Thymus (tissue), 11 donors: ENCODE results near the gene WDFY3. TPM values are rescaled to one million over a fixed set of nuclear protein-coding genes. Genes with fewer than 3 reads are reported as not detected.

ENCODE experiments used
- DNase-seq, 9 donors: peaks; one replicate each; pipeline ENCODE4 v3.0.0-alpha.2; 2013; ENCODE audit warnings: low spot score in 9 of 9, low read depth in 6 of 9, missing footprints in 1 of 9
- H3K27ac ChIP-seq, 2 donors: one replicate each; pipeline ENCODE4 v1.5.1; 2013; ENCODE audit warnings: control low read depth in 1 of 2, low read depth in 1 of 2, low read length in 1 of 2, mild to moderate bottlenecking in 1 of 2, moderate library complexity in 1 of 2
- H3K27me3 ChIP-seq, 2 donors: one replicate each; pipeline ENCODE4 v1.5.1; 2013; ENCODE audit warnings: low read length in 1 of 2; ENCODE audit not compliant: control insufficient read depth in 2 of 2, insufficient read depth in 1 of 2
- H3K36me3 ChIP-seq, 2 donors: one replicate each; pipeline ENCODE4 v1.5.1; 2013; ENCODE audit warnings: low read length in 1 of 2, mild to moderate bottlenecking in 1 of 2, moderate library complexity in 1 of 2; ENCODE audit not compliant: control insufficient read depth in 2 of 2, insufficient read depth in 2 of 2
- H3K4me1 ChIP-seq, 2 donors: one replicate each; pipeline ENCODE4 v1.5.1; 2013; ENCODE audit warnings: low read length in 2 of 2; ENCODE audit not compliant: control insufficient read depth in 2 of 2, insufficient read depth in 2 of 2
- H3K4me3 ChIP-seq, 2 donors: one replicate each; pipeline ENCODE4 v1.5.1; 2013; ENCODE audit warnings: low read length in 2 of 2, control low read depth in 1 of 2, mild to moderate bottlenecking in 1 of 2
- H3K9me3 ChIP-seq, 2 donors: one replicate each; pipeline ENCODE4 v1.5.1; 2013; ENCODE audit warnings: low read length in 1 of 2, mild to moderate bottlenecking in 1 of 2; ENCODE audit not compliant: control insufficient read depth in 2 of 2, insufficient read depth in 1 of 2
- WGBS: extraction: QIAGEN DNeasy Blood & Tissue Kit; methylation state at CpG from one replicate; pipeline ENCODE4 v1.1.7; 2013; 5-methylcytosine and 5-hydroxymethylcytosine counted together
- polyA plus RNA-seq: library from polyadenylated mRNA; stranded (reverse); fragments of 200-250 nt; gene quantifications from one replicate; pipeline ENCODE4 v1.2.3, GENCODE V29; 2013
- total RNA-seq: library from RNA; stranded (reverse); fragments of 120-200 nt; gene quantifications from one replicate; pipeline ENCODE4 v1.2.4, GENCODE V29; 2013
- donor health status: healthy.

WDFY3 gene
- total and polyA plus RNA-seq, 2 donors: 4.8 to 8.3 TPM

GRCh38 chr4:84862064-84862463 is 104.4 kb downstream of the WDFY3 start:
- Histone ChIP-seq H3K4me1 (no peaks in the 10 kb centered on the region), H3K9me3 (no peaks in the 10 kb centered on the region), H3K4me3 (no peak overlapping the region), H3K27ac (no peak overlapping the region), H3K27me3 (no peaks in the 10 kb centered on the region), H3K36me3 (no peaks in the 10 kb centered on the region)
- 95% methylated on average over 2 of the region's 2 CpGs for WGBS
- no peak for DNase-seq

GRCh38 chr4:84857296-84857695 is 109.2 kb downstream of the WDFY3 start:
- Histone ChIP-seq H3K27me3 (no peaks in the 10 kb centered on the region), H3K36me3 (no peaks in the 10 kb centered on the region)
- 100% methylated on average over 1 of the region's 1 CpG for WGBS

GRCh38 chr4:84856468-84857049 is 109.9 kb downstream of the WDFY3 start:
- WGBS: 81% methylated on average over 1 of the region's 1 CpG
- H3K4me3 ChIP-seq: no peak overlapping the region
- DNase-seq: no peak
- no peaks in the 10 kb centered on the region for H3K4me1 ChIP-seq
- H3K36me3 ChIP-seq: no peaks in the 10 kb centered on the region
- no peaks in the 10 kb centered on the region for H3K27me3 ChIP-seq
- H3K9me3 ChIP-seq: no peaks in the 10 kb centered on the region
- H3K27ac ChIP-seq: no peak overlapping the region

More at GRCh38 chr4:84857296-84857695, 109.2 kb downstream of the WDFY3 start:
- Histone ChIP-seq H3K9me3 (no peaks in the 10 kb centered on the region), H3K4me1 (no peaks in the 10 kb centered on the region), H3K4me3 (no peak overlapping the region), H3K27ac (no peak overlapping the region)
- no peak for DNase-seq

- Histone ChIP-seq H3K27me3 (no peaks in the 10 kb centered on the region), H3K36me3 (no peaks in the 10 kb centered on the region), H3K9me3 (no peaks in the 10 kb centered on the region), H3K4me3 (no peak overlapping the region), H3K4me1 (no peaks in the 10 kb centered on the region), H3K27ac (no peak overlapping the region)
- 97% methylated on average over 2 of the region's 2 CpGs for WGBS
- DNase-seq: no peak
These were observed 110.7 kb downstream of the WDFY3 start for GRCh38 chr4:84855774-84856173.

- H3K4me1 ChIP-seq: no peaks in the 10 kb centered on the region
- WGBS: 94% methylated on average over 1 of the region's 1 CpG
- no peak for DNase-seq
- H3K9me3 ChIP-seq: no peaks in the 10 kb centered on the region
- no peaks in the 10 kb centered on the region for H3K27me3 ChIP-seq
- no peaks in the 10 kb centered on the region for H3K36me3 ChIP-seq
- H3K27ac ChIP-seq: no peak overlapping the region
- no peak overlapping the region for H3K4me3 ChIP-seq
These were observed 114.4 kb downstream of the WDFY3 start for GRCh38 chr4:84852081-84852480.

GRCh38 chr4:84849051-84849640 is 117.3 kb downstream of the WDFY3 start:
- no peaks in the 10 kb centered on the region for H3K36me3 ChIP-seq
- no peaks in the 10 kb centered on the region for H3K9me3 ChIP-seq
- H3K27ac ChIP-seq: no peak overlapping the region
- H3K4me3 ChIP-seq: no peak overlapping the region
- no peak for DNase-seq
- H3K4me1 ChIP-seq: no peaks in the 10 kb centered on the region
- H3K27me3 ChIP-seq: no peaks in the 10 kb centered on the region

GRCh38 chr4:84848432-84848831 is 118.1 kb downstream of the WDFY3 start:
- H3K36me3 ChIP-seq: no peaks in the 10 kb centered on the region
- no peak overlapping the region for H3K27ac ChIP-seq
- H3K4me1 ChIP-seq: no peaks in the 10 kb centered on the region
- no peaks in the 10 kb centered on the region for H3K9me3 ChIP-seq
- H3K4me3 ChIP-seq: no peak overlapping the region
- DNase-seq: no peak
- WGBS: 90% methylated on average over 2 of the region's 2 CpGs
- H3K27me3 ChIP-seq: no peaks in the 10 kb centered on the region

GRCh38 chr4:84847978-84848377 is 118.5 kb downstream of the WDFY3 start:
- no peaks in the 10 kb centered on the region for H3K27me3 ChIP-seq
- no peak for DNase-seq
- H3K9me3 ChIP-seq: no peaks in the 10 kb centered on the region
- no peak overlapping the region for H3K27ac ChIP-seq
- 94% methylated on average over 2 of the region's 2 CpGs for WGBS
- H3K4me1 ChIP-seq: no peaks in the 10 kb centered on the region
- no peak overlapping the region for H3K4me3 ChIP-seq
- no peaks in the 10 kb centered on the region for H3K36me3 ChIP-seq

- H3K27me3 ChIP-seq: no peaks in the 10 kb centered on the region
- no peak overlapping the region for H3K4me3 ChIP-seq
- no peaks in the 10 kb centered on the region for H3K36me3 ChIP-seq
- H3K27ac ChIP-seq: no peak overlapping the region
- no peaks in the 10 kb centered on the region for H3K9me3 ChIP-seq
- H3K4me1 ChIP-seq: no peaks in the 10 kb centered on the region
- 98% methylated on average over 1 of the region's 1 CpG for WGBS
- no peak for DNase-seq
These were observed 119.5 kb downstream of the WDFY3 start for GRCh38 chr4:84846985-84847384.
